HCT116 (cell line): ENCODE data around the gene PCCA. TPM values are rescaled to one million over a fixed set of nuclear protein-coding genes. Genes with fewer than 3 reads are reported as not detected.

ENCODE experiments used
- ATAC-seq: fragments of 200-7000 bp; cut with Tn5 transposase; 2 replicates; pipeline ENCODE4 v1.9.1; 2020; ENCODE audit warnings: mild to moderate bottlenecking, moderate library complexity
- BruUV-seq: library from RNA; stranded (reverse); fragments of 400-500 nt; replicated peaks from 2 replicates; lab custom pipeline; 2021; lab: Mats Ljungman, UMichigan
- CTCF ChIA-PET: fragments of 300-600 bp; sonication (Branson Sonifier 250); formaldehyde crosslinking; loops from one replicate; lab custom pipeline; 2021; ENCODE audit warnings: antibody characterized with exemption; lab: Charles Lee
- POLR2A ChIA-PET: fragments of 300-600, 350-600 bp; sonication (Branson Sonifier 250); formaldehyde crosslinking; loops from one replicate; lab custom pipeline; 2021; ENCODE audit warnings: antibody characterized with exemption; lab: Charles Lee
- RAD21 ChIA-PET, 2 experiments: fragments of 300-600 bp; sonication (Branson Sonifier 250); formaldehyde crosslinking; loops; one replicate each; lab custom pipeline; 2023; ENCODE audit warnings: low total read pairs in 2 of 2; ENCODE audit not compliant: uncharacterized antibody in 2 of 2, unreplicated experiment in 2 of 2, low non-redundant PET in 1 of 2; lab: Charles Lee
- DNase-seq: peaks from one replicate; pipeline ENCODE4 v3.0.0-alpha.2; 2010; ENCODE audit warnings: low read depth, low spot score
- H2AFZ ChIP-seq: fragments of 200-600 bp; shearing (Covaris generic), sonication (generic); 2 replicates; pipeline ENCODE4 v1.6.1; 2017; ENCODE audit warnings: low read depth, mixed run types, mixed read lengths, antibody characterized with exemption, low read length; ENCODE audit not compliant: poor library complexity, severe bottlenecking
- H3K27ac ChIP-seq: 2 replicates; pipeline ENCODE4 v1.5.1; 2012; ENCODE audit warnings: low read depth, low read length
- H3K27me3 ChIP-seq: fragments of 200-600 bp; sonication (generic); 2 replicates; pipeline ENCODE4 v1.6.1; 2016; ENCODE audit warnings: mixed run types, low read length, mixed read lengths; ENCODE audit not compliant: insufficient read depth
- H3K36me3 ChIP-seq, 2 experiments: fragments of 200-500 bp in 1 of 2; fragments of 200-600 bp in 1 of 2; sonication (Bioruptor generic) in 1 of 2; sonication (generic) in 1 of 2; 2 replicates each; pipeline versions ENCODE4 v1.5.1 to v1.6.1; 2014 to 2016; ENCODE audit warnings: low read length in 2 of 2, inconsistent platforms in 1 of 2, mixed read lengths in 1 of 2, mixed run types in 1 of 2; ENCODE audit not compliant: insufficient read depth in 2 of 2, control insufficient read depth in 1 of 2
- H3K4me1 ChIP-seq, 2 experiments: fragments of 200-600 bp in 1 of 2; sonication (generic) in 1 of 2; 2 replicates each; pipeline versions ENCODE4 v1.5.1 to v1.6.1; 2012 to 2017; ENCODE audit warnings: low read length in 2 of 2, inconsistent platforms in 1 of 2, mild to moderate bottlenecking in 1 of 2, mixed read lengths in 1 of 2, mixed run types in 1 of 2, moderate library complexity in 1 of 2; ENCODE audit not compliant: insufficient read depth in 2 of 2, control insufficient read depth in 1 of 2
- H3K4me2 ChIP-seq: fragments of 200-600 bp; sonication (generic); 2 replicates; pipeline ENCODE4 v1.6.1; 2017; ENCODE audit warnings: mixed run types, low read length, mixed read lengths
- H3K4me3 ChIP-seq, 2 experiments: fragments of 200-600 bp in 1 of 2; sonication (generic) in 1 of 2; replicated peaks in 1 of 2; 2 replicates each; pipeline ENCODE4 v1.5.1; 2011 to 2016; ENCODE audit warnings: low read length in 2 of 2, control low read depth in 1 of 2, low read depth in 1 of 2, mild to moderate bottlenecking in 1 of 2, mixed read lengths in 1 of 2, mixed run types in 1 of 2
- H3K79me2 ChIP-seq: fragments of 200-600 bp; sonication (generic); 2 replicates; pipeline ENCODE4 v1.6.1; 2017; ENCODE audit warnings: mild to moderate bottlenecking, mixed run types, low read length, moderate library complexity, mixed read lengths; ENCODE audit not compliant: insufficient read depth
- H3K9ac ChIP-seq: fragments of 200-600 bp; sonication (generic); 2 replicates; pipeline ENCODE4 v1.6.1; 2016; ENCODE audit warnings: low read length, mixed read lengths
- H3K9me2 ChIP-seq: fragments of 200-600 bp; sonication (generic), shearing (Covaris generic); 2 replicates; pipeline ENCODE4 v1.6.1; 2017; ENCODE audit warnings: mixed run types, mild to moderate bottlenecking, moderate library complexity; ENCODE audit not compliant: insufficient read depth
- H3K9me3 ChIP-seq, 2 experiments: fragments of 200-500 bp in 1 of 2; fragments of 200-600 bp in 1 of 2; sonication (Bioruptor generic) in 1 of 2; sonication (generic) in 1 of 2; 2 replicates each; pipeline ENCODE4 v1.6.1; 2014 to 2017; ENCODE audit warnings: low read length in 2 of 2, mixed read lengths in 2 of 2, inconsistent platforms in 1 of 2, low read depth in 1 of 2, mild to moderate bottlenecking in 1 of 2, mixed run types in 1 of 2, moderate library complexity in 1 of 2; ENCODE audit not compliant: control insufficient read depth in 1 of 2, insufficient read depth in 1 of 2
- H4K20me1 ChIP-seq: fragments of 200-600 bp; sonication (generic), shearing (Covaris generic); 2 replicates; pipeline ENCODE4 v1.6.1; 2017; ENCODE audit warnings: mixed run types, mild to moderate bottlenecking, moderate library complexity; ENCODE audit not compliant: insufficient read depth
- CBX3 ChIP-seq: IDR thresholded peaks from 2 replicates; pipeline ENCODE4 v1.6.1; 2012; ENCODE audit warnings: low read depth
- CTCF ChIP-seq, 3 experiments: fragments of 200-600 bp in 1 of 3; sonication (generic) in 1 of 3; IDR thresholded peaks in 2 of 3; conservative IDR thresholded peaks in 1 of 3; 2 replicates each; pipeline ENCODE4 v1.5.1; 2012 to 2017; ENCODE audit warnings: low read depth in 2 of 3, low read length in 2 of 3, antibody characterized with exemption in 1 of 3, borderline replicate concordance in 1 of 3, control low read depth in 1 of 3, mild to moderate bottlenecking in 1 of 3, mixed read lengths in 1 of 3, mixed run types in 1 of 3, moderate library complexity in 1 of 3; ENCODE audit not compliant: insufficient read depth in 1 of 3
- ELF1 ChIP-seq: IDR thresholded peaks from 2 replicates; pipeline ENCODE4 v1.6.1; 2012; ENCODE audit warnings: low read depth, borderline replicate concordance
- POLR2A ChIP-seq: IDR thresholded peaks from 2 replicates; pipeline ENCODE4 v1.7.0; 2011; ENCODE audit warnings: borderline replicate concordance; ENCODE audit not compliant: insufficient read depth, insufficient read length; ENCODE audit errors: extremely low read depth
- SP1 ChIP-seq: IDR thresholded peaks from 2 replicates; pipeline ENCODE4 v1.6.1; 2012; ENCODE audit warnings: low read depth
- SRF ChIP-seq: IDR thresholded peaks from 2 replicates; pipeline ENCODE4 v1.6.1; 2012; ENCODE audit warnings: low read depth
- TCF7L2 ChIP-seq: IDR thresholded peaks from 2 replicates; pipeline ENCODE4 v1.7.0; 2011; ENCODE audit warnings: borderline replicate concordance, inconsistent platforms; ENCODE audit not compliant: insufficient read depth, insufficient read length; ENCODE audit errors: extremely low read depth
- YY1 ChIP-seq: IDR thresholded peaks from 2 replicates; pipeline ENCODE4 v1.6.1; 2011; ENCODE audit warnings: low read length, low read depth, moderate library complexity, mild to moderate bottlenecking; ENCODE audit not compliant: insufficient replicate concordance; ENCODE audit errors: extremely low read depth
- ZFX ChIP-seq: fragments of 450-650 bp; IDR thresholded peaks from 2 replicates; pipeline ENCODE4 v1.6.1; 2017
- intact Hi-C: fragments of 100-400 bp; cut with micrococcal nuclease; formaldehyde crosslinking; loops from 2 replicates; pipeline ENCODE4 v1.10.0; 2022
- total RNA-seq: library from RNA; stranded (reverse); gene quantifications from one replicate; pipeline ENCODE4 v1.2.1, GENCODE V29; 2021; ENCODE audit not compliant: unreplicated experiment
- TF ChIP-seq, protein P1 (sequence below): IDR thresholded peaks from 2 replicates; pipeline ENCODE4 v1.6.1; 2012
- TF ChIP-seq, protein P2 (sequence below): IDR thresholded peaks from 2 replicates; pipeline ENCODE4 v1.6.1; 2012
- TF ChIP-seq, protein P3 (sequence below): IDR thresholded peaks from 2 replicates; pipeline ENCODE4 v1.6.1; 2012; ENCODE audit warnings: low read depth

The PCCA gene
- total RNA-seq, 1 experiment from 2014 or later = 23.0 TPM

DNA sequence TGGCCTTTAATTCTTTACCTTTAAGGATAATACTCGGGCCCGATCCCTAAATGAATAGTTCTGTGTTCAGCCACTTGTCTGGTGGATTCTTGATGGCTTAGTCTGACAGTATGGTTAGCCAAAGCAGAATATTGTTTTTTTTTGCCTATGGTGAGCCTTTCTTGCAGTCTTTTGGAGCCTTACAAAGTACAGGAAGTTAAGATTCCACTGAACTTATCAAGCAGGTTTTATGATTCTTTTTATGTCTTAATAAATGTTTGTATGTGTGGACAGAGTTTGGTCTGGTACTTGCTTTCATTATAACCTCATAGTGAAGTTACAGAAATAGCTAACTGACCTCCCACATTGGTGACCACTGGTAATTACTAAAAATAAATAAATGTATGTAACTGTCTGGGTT is 17.1 kb downstream of the PCCA start:
- TF ChIP-seq ZFX (no peak), YY1 (no peak), CBX3 (no peak), POLR2A (no peak), CTCF (IDR thresholded peaks at IDR 0.05 in 2 of 3, conservative IDR thresholded peaks at IDR 0.05 in 1 of 3; ENCODE audit: borderline replicate concordance in 1 of 3, insufficient read depth in 1 of 3, low read depth in 2 of 3, low read length in 2 of 3) (no peak), ELF1 (no peak)
- TF ChIP-seq, protein P1, sequence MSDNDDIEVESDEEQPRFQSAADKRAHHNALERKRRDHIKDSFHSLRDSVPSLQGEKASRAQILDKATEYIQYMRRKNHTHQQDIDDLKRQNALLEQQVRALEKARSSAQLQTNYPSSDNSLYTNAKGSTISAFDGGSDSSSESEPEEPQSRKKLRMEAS = no peak
- Histone ChIP-seq H3K9me3 (no peaks in the 10 kb centered on the region), H3K4me3 (no peak overlapping the region), H2AFZ (no peak overlapping the region), H3K27ac (no peak overlapping the region), H3K9ac (no peak overlapping the region), H4K20me1 (no peaks in the 10 kb centered on the region), H3K36me3 (no peaks in the 10 kb centered on the region), H3K9me2 (no peaks in the 10 kb centered on the region), H3K4me2 (no peak overlapping the region), H3K27me3 (no peaks in the 10 kb centered on the region), H3K4me1 (no peaks in the 10 kb centered on the region), H3K79me2 (0 out of 2 replicates have a peak, but pooled peaks cover 3% of the 10 kb centered on the region)
- ChIA-PET POLR2A (no interaction called here), RAD21 (no interaction called here), CTCF (no interaction called here)
- BruUV-seq = no TSS peak
- ATAC-seq = no peak
- DNase-seq = no peak
- intact Hi-C loops = no loop called here

DNA sequence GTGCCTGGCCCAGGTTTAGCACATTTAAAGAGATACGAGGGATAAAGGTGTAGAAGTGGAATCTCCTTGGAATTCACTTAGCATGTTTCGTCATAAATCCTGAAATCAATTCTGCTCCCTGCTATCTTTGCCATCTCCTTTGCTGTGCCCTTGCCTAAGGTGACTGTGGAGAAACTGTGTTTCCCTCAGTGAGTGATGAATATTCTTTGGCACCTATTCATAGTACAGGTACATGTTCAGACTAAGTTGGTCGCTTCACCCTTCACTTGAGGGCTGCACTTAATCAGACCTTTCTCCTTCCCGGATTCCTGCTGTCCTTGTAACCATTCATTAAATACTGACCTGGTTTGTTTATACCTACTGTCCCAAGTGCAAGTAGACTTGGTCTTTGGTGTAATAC is 17.8 kb downstream of the PCCA start:
- H3K79me2 ChIP-seq = 0 out of 2 replicates have a peak, but pooled peaks cover under 1% of the 10 kb centered on the region
- intact Hi-C loops = no loop called here
- H4K20me1 ChIP-seq = no peaks in the 10 kb centered on the region
- H2AFZ ChIP-seq = no peak overlapping the region
- no TSS peak for BruUV-seq
- no peak overlapping the region for H3K27ac ChIP-seq
- H3K4me3 ChIP-seq = no peak overlapping the region
- H3K27me3 ChIP-seq = no peaks in the 10 kb centered on the region
- no peaks in the 10 kb centered on the region for H3K9me2 ChIP-seq
- POLR2A ChIA-PET = no interaction called here
- no peaks in the 10 kb centered on the region for H3K9me3 ChIP-seq
- CTCF ChIA-PET = no interaction called here
- H3K4me2 ChIP-seq = no peak overlapping the region
- no peak overlapping the region for H3K9ac ChIP-seq
- no peak for DNase-seq
- no peaks in the 10 kb centered on the region for H3K4me1 ChIP-seq
- no peak for ATAC-seq
- RAD21 ChIA-PET = no interaction called here
- no peaks in the 10 kb centered on the region for H3K36me3 ChIP-seq
- TF ChIP-seq, protein P2, sequence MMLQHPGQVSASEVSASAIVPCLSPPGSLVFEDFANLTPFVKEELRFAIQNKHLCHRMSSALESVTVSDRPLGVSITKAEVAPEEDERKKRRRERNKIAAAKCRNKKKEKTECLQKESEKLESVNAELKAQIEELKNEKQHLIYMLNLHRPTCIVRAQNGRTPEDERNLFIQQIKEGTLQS = no peak
- TF ChIP-seq SP1 (no peak), SRF (no peak), TCF7L2 (no peak), CBX3 (no peak)
- TF ChIP-seq, protein P3, sequence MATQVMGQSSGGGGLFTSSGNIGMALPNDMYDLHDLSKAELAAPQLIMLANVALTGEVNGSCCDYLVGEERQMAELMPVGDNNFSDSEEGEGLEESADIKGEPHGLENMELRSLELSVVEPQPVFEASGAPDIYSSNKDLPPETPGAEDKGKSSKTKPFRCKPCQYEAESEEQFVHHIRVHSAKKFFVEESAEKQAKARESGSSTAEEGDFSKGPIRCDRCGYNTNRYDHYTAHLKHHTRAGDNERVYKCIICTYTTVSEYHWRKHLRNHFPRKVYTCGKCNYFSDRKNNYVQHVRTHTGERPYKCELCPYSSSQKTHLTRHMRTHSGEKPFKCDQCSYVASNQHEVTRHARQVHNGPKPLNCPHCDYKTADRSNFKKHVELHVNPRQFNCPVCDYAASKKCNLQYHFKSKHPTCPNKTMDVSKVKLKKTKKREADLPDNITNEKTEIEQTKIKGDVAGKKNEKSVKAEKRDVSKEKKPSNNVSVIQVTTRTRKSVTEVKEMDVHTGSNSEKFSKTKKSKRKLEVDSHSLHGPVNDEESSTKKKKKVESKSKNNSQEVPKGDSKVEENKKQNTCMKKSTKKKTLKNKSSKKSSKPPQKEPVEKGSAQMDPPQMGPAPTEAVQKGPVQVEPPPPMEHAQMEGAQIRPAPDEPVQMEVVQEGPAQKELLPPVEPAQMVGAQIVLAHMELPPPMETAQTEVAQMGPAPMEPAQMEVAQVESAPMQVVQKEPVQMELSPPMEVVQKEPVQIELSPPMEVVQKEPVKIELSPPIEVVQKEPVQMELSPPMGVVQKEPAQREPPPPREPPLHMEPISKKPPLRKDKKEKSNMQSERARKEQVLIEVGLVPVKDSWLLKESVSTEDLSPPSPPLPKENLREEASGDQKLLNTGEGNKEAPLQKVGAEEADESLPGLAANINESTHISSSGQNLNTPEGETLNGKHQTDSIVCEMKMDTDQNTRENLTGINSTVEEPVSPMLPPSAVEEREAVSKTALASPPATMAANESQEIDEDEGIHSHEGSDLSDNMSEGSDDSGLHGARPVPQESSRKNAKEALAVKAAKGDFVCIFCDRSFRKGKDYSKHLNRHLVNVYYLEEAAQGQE = no peak
